Mammary microvascular endothelial cell (primary cell): ENCODE data around the gene ANKRD39. TPM values are rescaled to one million over a fixed set of nuclear protein-coding genes. Genes with fewer than 3 reads are reported as not detected.

ENCODE experiments used
- total RNA-seq: library from RNA; depleted of rRNA; stranded (reverse); fragments of >200 nt; gene quantifications from 2 replicates; pipeline ENCODE4 v1.2.3, GENCODE V29; 2015

The ANKRD39 gene
- 18.3 and 26.5 TPM in 2 replicates for total RNA-seq

GRCh38 chr2:96857667-96858372 lies at the start of gene ANKRD39:
Gene ANKRD39 (minus strand): TSS chr2:96858016. CDS start chr2:96857987, 29 bp downstream.

GRCh38 chr2:96869822-96870625 lies 12.2 kb upstream of the ANKRD39 start, which contains the start of gene SEMA4C:
Gene SEMA4C (minus strand): TSS chr2:96870080. CDS start chr2:96867886, 2,194 bp downstream.

GRCh38 chr2:96843538-96844268 lies 14.1 kb downstream of the ANKRD39 start, which contains the start of gene ANKRD23:
Gene ANKRD23 (minus strand): TSS chr2:96844021. CDS start chr2:96843992, 29 bp downstream.

GRCh38 chr2:96816127-96816835 lies 41.5 kb downstream of the ANKRD39 start, which contains the start of gene CNNM3:
Gene CNNM3 (plus strand): TSS chr2:96816268. CDS start chr2:96816278, 10 bp downstream.

Other genes starting within 250 kb of the ANKRD39 start
- 18.8 and 23.1 TPM in 2 replicates for gene KANSL3, start 219.7 kb downstream of the ANKRD39 start, total RNA-seq
- not detected in 2 replicates for gene FER1L5, start 215.3 kb downstream of the ANKRD39 start, total RNA-seq
- gene LMAN2L, start 118.0 kb downstream of the ANKRD39 start, total RNA-seq = 16.8 and 19.4 TPM in 2 replicates
- gene CNNM4, start 97.1 kb downstream of the ANKRD39 start, total RNA-seq = 2.9 and 3.5 TPM in 2 replicates
- 3.9 and 5.1 TPM in 2 replicates for gene CNNM3, start 41.7 kb downstream of the ANKRD39 start, total RNA-seq
- gene ANKRD23, start 14.0 kb downstream of the ANKRD39 start, total RNA-seq = 0.20 TPM in 1 of 2 replicates, not detected in the other
- 2.4 and 6.0 TPM in 2 replicates for gene SEMA4C, start 12.1 kb upstream of the ANKRD39 start, total RNA-seq
- gene FAM178B, start 128.6 kb upstream of the ANKRD39 start, total RNA-seq = not detected in 2 replicates
- 3.2 and 4.6 TPM in 2 replicates for gene FAHD2B, start 236.9 kb upstream of the ANKRD39 start, total RNA-seq